A549 (cell line): ENCODE measurements around the gene RBBP7. TPM values are rescaled to one million over a fixed set of nuclear protein-coding genes. Genes with fewer than 3 reads are reported as not detected.

Experiments
- ATAC-seq, 2 experiments: fragments of 200-7000 bp in 1 of 2; fragments of >200 bp in 1 of 2; cut with Nextera tagmentation in 1 of 2; cut with Tn5 transposase in 1 of 2; 3 replicates each; pipeline versions ENCODE4 v1.8.0 to v1.9.1; 2018 to 2020; ENCODE audit warnings: mild to moderate bottlenecking in 1 of 2, moderate library complexity in 1 of 2
- CTCF ChIA-PET: fragments of 300-600 bp; sonication (Branson Sonifier 250); formaldehyde crosslinking; extraction: SDS; loops from one replicate; lab custom pipeline; 2021; ENCODE audit warnings: antibody characterized with exemption, inconsistent platforms; lab: Yijun Ruan, JAX
- POLR2A ChIA-PET: fragments of 350-600 bp; formaldehyde crosslinking; extraction: SDS; loops from one replicate; lab custom pipeline; 2021; ENCODE audit warnings: antibody characterized with exemption, inconsistent platforms; lab: Yijun Ruan, JAX
- DNase-seq, 2 experiments: peaks; one replicate each; pipeline versions ENCODE4 v3.0.0 to v3.0.0-alpha.2; 2011 to 2016; ENCODE audit warnings: low read depth in 1 of 2, low spot score in 1 of 2
- FAIRE-seq: peaks from 2 replicates; lab custom pipeline; 2011; peaks lifted over from hg19 to GRCh38; lab: Jason Lieb, UNC
- H3K27ac ChIP-seq, 2 experiments: fragments of >200 bp; sonication (Bioruptor Twin); formaldehyde crosslinking; 3 replicates each; pipeline ENCODE4 v1.5.1; 2016 to 2017
- H3K4me1 ChIP-seq: fragments of >200 bp; sonication (Bioruptor Twin); formaldehyde crosslinking; 3 replicates; pipeline ENCODE4 v1.6.1; 2016
- H3K4me2 ChIP-seq: fragments of >200 bp; sonication (Bioruptor Twin); formaldehyde crosslinking; 3 replicates; pipeline ENCODE4 v1.6.1; 2016
- H3K4me3 ChIP-seq: fragments of >200 bp; sonication (Bioruptor Twin); formaldehyde crosslinking; 3 replicates; pipeline ENCODE4 v1.5.1; 2016
- H3K9me3 ChIP-seq: fragments of >200 bp; sonication (Bioruptor Twin); formaldehyde crosslinking; 3 replicates; pipeline ENCODE4 v1.6.1; 2016
- BHLHE40 ChIP-seq: IDR thresholded peaks from 2 replicates; pipeline ENCODE4 v1.6.1; 2012; ENCODE audit warnings: low read depth, low read length, inconsistent platforms
- CBX8 ChIP-seq: fragments of 200-600 bp; sonication (generic); IDR thresholded peaks from 2 replicates; pipeline ENCODE4 v1.6.1; 2016
- CEBPB ChIP-seq, 2 experiments: fragments of >200 bp in 1 of 2; sonication (Bioruptor Twin) in 1 of 2; formaldehyde crosslinking in 1 of 2; IDR thresholded peaks; 2 replicates each; pipeline ENCODE4 v1.6.1; 2012 to 2016
- CHD2 ChIP-seq: fragments of 150-350 bp; IDR thresholded peaks from 2 replicates; pipeline ENCODE4 v1.6.1; 2014; ENCODE audit warnings: low read length; ENCODE audit not compliant: partially characterized antibody
- CTCF ChIP-seq: fragments of >200 bp; sonication (Bioruptor Twin); formaldehyde crosslinking; IDR thresholded peaks from 3 replicates; pipeline ENCODE4 v1.5.1; 2016
- EHF ChIP-seq: fragments of 250-450 bp; sonication (Bioruptor Pico); IDR thresholded peaks from 2 replicates; pipeline ENCODE4 v1.5.0; 2020; ENCODE audit warnings: mild to moderate bottlenecking
- ELK1 ChIP-seq: fragments of 150-350 bp; IDR thresholded peaks from 2 replicates; pipeline ENCODE4 v1.6.1; 2014; ENCODE audit warnings: low read depth, mild to moderate bottlenecking, low read length
- FOSL2 ChIP-seq, 2 experiments: fragments of 450-650 bp in 1 of 2; fragments of >200 bp in 1 of 2; sonication (Bioruptor Twin) in 1 of 2; formaldehyde crosslinking; IDR thresholded peaks; 2 replicates each; pipeline versions ENCODE4 v1.5.0 to v1.6.1; 2016 to 2020; ENCODE audit warnings: mild to moderate bottlenecking in 1 of 2, moderate library complexity in 1 of 2
- FOXS1 ChIP-seq: fragments of 250-450 bp; sonication (Bioruptor Pico); IDR thresholded peaks from 2 replicates; pipeline ENCODE4 v1.5.0; 2020; ENCODE audit warnings: mild to moderate bottlenecking, moderate library complexity
- GATA3 ChIP-seq: IDR thresholded peaks from 2 replicates; pipeline ENCODE4 v1.6.1; 2012; ENCODE audit warnings: borderline replicate concordance
- HES2 ChIP-seq: fragments of >200 bp; sonication (Bioruptor Twin); formaldehyde crosslinking; IDR thresholded peaks from 2 replicates; pipeline ENCODE4 v1.6.1; 2016
- MAFK ChIP-seq: fragments of 450-650 bp; IDR thresholded peaks from 2 replicates; pipeline ENCODE4 v1.6.1; 2014; ENCODE audit not compliant: partially characterized antibody
- MAX ChIP-seq: IDR thresholded peaks from 2 replicates; pipeline ENCODE4 v1.6.1; 2012
- MYC ChIP-seq: IDR thresholded peaks from 2 replicates; pipeline ENCODE4 v1.6.1; 2012; ENCODE audit warnings: mild to moderate bottlenecking, inconsistent platforms, low read length, improper control_type of control experiment, borderline replicate concordance
- NFE2L2 ChIP-seq: fragments of 150-350 bp; conservative IDR thresholded peaks from 2 replicates; pipeline ENCODE4 v1.6.1; 2014; ENCODE audit warnings: low read length
- PBX3 ChIP-seq: IDR thresholded peaks from 2 replicates; pipeline ENCODE4 v1.6.1; 2012
- PHF8 ChIP-seq: fragments of 200-600 bp; sonication (generic); IDR thresholded peaks from 2 replicates; pipeline ENCODE4 v1.6.1; 2016; ENCODE audit warnings: low read depth, mild to moderate bottlenecking, antibody characterized with exemption, moderate library complexity, borderline replicate concordance
- POLR2A ChIP-seq: IDR thresholded peaks from 2 replicates; pipeline ENCODE4 v1.6.1; 2012; ENCODE audit warnings: mild to moderate bottlenecking, low read length
- POLR2AphosphoS2 ChIP-seq: conservative IDR thresholded peaks from 2 replicates; pipeline ENCODE4 v1.6.1; 2012; ENCODE audit warnings: low read length, improper control_type of control experiment, inconsistent platforms
- RCOR1 ChIP-seq: fragments of 150-350 bp; IDR thresholded peaks from 2 replicates; pipeline ENCODE4 v1.6.1; 2014; ENCODE audit warnings: antibody characterized with exemption, low read length, low read depth
- RFX5 ChIP-seq: fragments of 450-650 bp; IDR thresholded peaks from 2 replicates; pipeline ENCODE4 v1.7.1; 2014; ENCODE audit warnings: antibody characterized with exemption, mild to moderate bottlenecking, moderate library complexity
- TP53 ChIP-seq: fragments of 250-450 bp; sonication (Bioruptor Pico); IDR thresholded peaks from 2 replicates; pipeline ENCODE4 v1.5.0; 2021; ENCODE audit warnings: mild to moderate bottlenecking, moderate library complexity
- USF2 ChIP-seq: fragments of 450-650 bp; IDR thresholded peaks from 2 replicates; pipeline ENCODE4 v1.6.1; 2014; ENCODE audit warnings: antibody characterized with exemption
- ZSCAN20 ChIP-seq: fragments of 250-450 bp; sonication (Bioruptor Pico); IDR thresholded peaks from 2 replicates; pipeline ENCODE4 v1.8.0; 2022; ENCODE audit warnings: mild to moderate bottlenecking, moderate library complexity
- WGBS: methylation state at CpG from one replicate; pipeline ENCODE4 v1.1.6; 2017; ENCODE audit errors: missing lambda C conversion rate; 5-methylcytosine and 5-hydroxymethylcytosine counted together
- polyA plus RNA-seq, 4 experiments: library from polyadenylated mRNA; depleted of rRNA in 3 of 4; stranded (reverse); fragments of >200 nt; fragmentation: RNase III in 1 of 4; extraction: RNeasy Plus Mini Kit Qiagen cat#74134 plus additional on column Dnase treatment in 1 of 4; gene quantifications; 2 replicates in 3 of 4; 3 replicates in 1 of 4; pipeline ENCODE4 v1.2.3, GENCODE V29; 2011 to 2017

RBBP7 gene
- polyA plus RNA-seq, 2 of the 4 experiments (the other 2 are of a cell fraction) = 222 to 301 TPM

- CTCF ChIA-PET = interaction anchor here (1.0 kb wide), 1 partner anchor 11 kb away, joined by 4 read pairs; no protein-coding TSS in a partner anchor
Observed at GRCh38 chrX:16814597-16814996, 55.6 kb downstream of the RBBP7 start.

GRCh38 chrX:16807976-16808542, 62.1 kb downstream of the RBBP7 start:
- H3K4me3 ChIP-seq = peak overlapping the region; percentile 24; the same call in 2 of the 3 replicates
- DNase-seq = peak; percentile 56 to 61
- H3K4me1 ChIP-seq = peaks cover 20% of the 10 kb centered on the region
- CTCF ChIA-PET = interaction anchor here (1.2 to 2.9 kb wide), 2 partner anchors 18 to 239 kb away, joined by 3 to 10 read pairs; no protein-coding TSS in a partner anchor
- H3K4me2 ChIP-seq = peak overlapping the region; percentile 80
- no peak for FAIRE-seq
- no peaks in the 10 kb centered on the region for H3K9me3 ChIP-seq
- WGBS = 28% methylated on average over 4 of the region's 4 CpGs
- POLR2A ChIA-PET = interaction anchor here (1.4 to 1.7 kb wide), 2 partner anchors 36 to 89 kb away, joined by 4 to 8 read pairs; partner anchors contain the start of gene SYAP1
- peak overlapping the region in 1 of 2 experiments; percentile 65; a peak in 2 of 6 replicates for H3K27ac ChIP-seq
- ATAC-seq = peak; percentile 89 to 93; a peak in 5 of 6 replicates
- no peak for TF ChIP-seq HES2
- peak; percentile 92 to 98 for TF ChIP-seq CEBPB (IDR thresholded peaks at IDR 0.05)

More at GRCh38 chrX:16814597-16814996, 55.6 kb downstream of the RBBP7 start:
- Histone ChIP-seq H3K27ac (no peak overlapping the region), H3K4me1 (0 out of 3 replicates have a peak, but pooled peaks cover 4% of the 10 kb centered on the region), H3K9me3 (no peaks in the 10 kb centered on the region), H3K4me3 (no peak overlapping the region), H3K4me2 (no peak overlapping the region)
- TF ChIP-seq CBX8 = no peak
- no peak for TF ChIP-seq MYC
- TF ChIP-seq ELK1 = no peak
- TF ChIP-seq EHF = no peak
- TF ChIP-seq USF2 = no peak
- TF ChIP-seq TP53 (CRISPR knock-in tag) = no peak
- no peak for TF ChIP-seq RFX5
- no peak for TF ChIP-seq MAFK
- TF ChIP-seq GATA3 = no peak
- TF ChIP-seq PHF8 = no peak
- POLR2A ChIA-PET = no interaction called here
- no peak for DNase-seq
- WGBS = 97% methylated on average over 1 of the region's 1 CpG
- no peak for ATAC-seq
- no peak for FAIRE-seq

GRCh38 chrX:16807548-16807947, 62.6 kb downstream of the RBBP7 start:
- ATAC-seq (peak; percentile 77 to 82), FAIRE-seq (no peak), DNase-seq (peak in 1 of 2 experiments; percentile 12)
- H3K4me2 ChIP-seq = peak overlapping the region; percentile 80
- H3K4me1 ChIP-seq = peaks cover 20% of the 10 kb centered on the region
- CTCF ChIA-PET = interaction anchor here (1.2 to 2.9 kb wide), 2 partner anchors 18 to 239 kb away, joined by 3 to 10 read pairs; no protein-coding TSS in a partner anchor
- peak overlapping the region in 1 of 2 experiments; percentile 65; a peak in 4 of 6 replicates for H3K27ac ChIP-seq
- POLR2A ChIA-PET = interaction anchor here (1.4 to 1.7 kb wide), 2 partner anchors 36 to 88 kb away, joined by 4 to 8 read pairs; partner anchors contain the start of gene SYAP1
- TF ChIP-seq CTCF = no peak
- TF ChIP-seq CHD2 = no peak
- TF ChIP-seq FOSL2 (IDR thresholded peaks at IDR 0.05) = no peak
- TF ChIP-seq FOSL2 (CRISPR knock-in tag; IDR thresholded peaks at IDR 0.05) = no peak
- TF ChIP-seq BHLHE40 = no peak
- no peak for TF ChIP-seq RCOR1
- no peak for TF ChIP-seq ZSCAN20 (CRISPR knock-in tag)
- no peak for TF ChIP-seq NFE2L2
- TF ChIP-seq ELK1 = no peak
- TF ChIP-seq PHF8 = no peak
- no peak for TF ChIP-seq RFX5
- TF ChIP-seq MAFK = no peak
- TF ChIP-seq POLR2A = no peak
- TF ChIP-seq POLR2AphosphoS2 = no peak
- TF ChIP-seq MAX = no peak
- TF ChIP-seq FOXS1 = no peak
- TF ChIP-seq PBX3 = no peak
- no peak for TF ChIP-seq GATA3
- TF ChIP-seq, all 56 proteins: peak for 0
- no peaks in the 10 kb centered on the region for H3K9me3 ChIP-seq
- H3K4me3 ChIP-seq = no peak overlapping the region
